ENCODE data around the gene SMAP2.

- no peak for TF ChIP-seq POLR2A (IDR thresholded peaks at IDR 0.05; ENCODE audit: low read length)
- no peak for TF ChIP-seq GATA1 (IDR thresholded peaks at IDR 0.05; ENCODE audit: low read depth, low read length)
Measured at GRCh38 chr1:40414331-40414730, 40.8 kb downstream of the SMAP2 start.

Data from erythroblast (primary cell).